Suprapubic skin (tissue), 4 donors: Measurements from ENCODE around the gene DHX35.

Experiments used
- EP300 ChIP-seq: sonication (generic); formaldehyde crosslinking; IDR thresholded peaks from one replicate; pipeline ENCODE4 v1.6.1; 2017; ENCODE audit warnings: antibody characterized with exemption
- POLR2A ChIP-seq, 2 donors: fragments of 450-650 bp; IDR thresholded peaks; one replicate each; pipeline ENCODE4 v1.6.1; 2017; ENCODE audit warnings: antibody characterized with exemption in 2 of 2, mild to moderate bottlenecking in 2 of 2, moderate library complexity in 2 of 2
- POLR2AphosphoS5 ChIP-seq, 3 donors: sonication (generic); formaldehyde crosslinking; IDR thresholded peaks; one replicate each; pipeline ENCODE4 v1.6.1; 2017; ENCODE audit warnings: antibody characterized with exemption in 3 of 3
- TF ChIP-seq, protein P1 (sequence below), 2 donors: fragments of 200-600 bp in 1 of 2; fragments of 450-650 bp in 1 of 2; sonication (generic) in 1 of 2; IDR thresholded peaks; one replicate each; pipeline ENCODE4 v1.5.1; 2016 to 2019; ENCODE audit warnings: antibody characterized with exemption in 2 of 2, mild to moderate bottlenecking in 1 of 2, moderate library complexity in 1 of 2

DNA sequence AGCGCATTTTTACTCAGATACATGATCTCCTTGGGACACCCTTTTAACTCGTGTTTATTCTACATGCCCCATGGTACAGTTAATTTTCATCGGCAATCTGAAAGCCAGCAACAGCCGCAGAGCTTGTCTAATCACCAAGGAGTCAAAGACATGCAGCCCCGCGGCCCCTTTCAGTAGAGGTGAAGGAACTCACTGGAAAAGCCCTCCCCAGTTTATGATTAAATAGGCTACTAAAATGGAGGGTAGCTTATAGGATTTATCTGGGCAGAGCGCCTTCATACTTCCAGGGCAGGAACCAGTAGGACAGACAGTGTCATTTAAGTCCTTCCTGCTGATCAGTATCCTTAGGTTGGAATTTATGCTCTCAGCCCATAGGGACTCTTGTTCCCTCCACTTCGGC lies 83.5 kb downstream of the DHX35 start:
- TF ChIP-seq EP300 (no peak), POLR2A (IDR thresholded peaks at IDR 0.05) (no peak), POLR2AphosphoS5 (IDR thresholded peaks at IDR 0.05) (no peak)
- TF ChIP-seq, protein P1, sequence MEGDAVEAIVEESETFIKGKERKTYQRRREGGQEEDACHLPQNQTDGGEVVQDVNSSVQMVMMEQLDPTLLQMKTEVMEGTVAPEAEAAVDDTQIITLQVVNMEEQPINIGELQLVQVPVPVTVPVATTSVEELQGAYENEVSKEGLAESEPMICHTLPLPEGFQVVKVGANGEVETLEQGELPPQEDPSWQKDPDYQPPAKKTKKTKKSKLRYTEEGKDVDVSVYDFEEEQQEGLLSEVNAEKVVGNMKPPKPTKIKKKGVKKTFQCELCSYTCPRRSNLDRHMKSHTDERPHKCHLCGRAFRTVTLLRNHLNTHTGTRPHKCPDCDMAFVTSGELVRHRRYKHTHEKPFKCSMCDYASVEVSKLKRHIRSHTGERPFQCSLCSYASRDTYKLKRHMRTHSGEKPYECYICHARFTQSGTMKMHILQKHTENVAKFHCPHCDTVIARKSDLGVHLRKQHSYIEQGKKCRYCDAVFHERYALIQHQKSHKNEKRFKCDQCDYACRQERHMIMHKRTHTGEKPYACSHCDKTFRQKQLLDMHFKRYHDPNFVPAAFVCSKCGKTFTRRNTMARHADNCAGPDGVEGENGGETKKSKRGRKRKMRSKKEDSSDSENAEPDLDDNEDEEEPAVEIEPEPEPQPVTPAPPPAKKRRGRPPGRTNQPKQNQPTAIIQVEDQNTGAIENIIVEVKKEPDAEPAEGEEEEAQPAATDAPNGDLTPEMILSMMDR (IDR thresholded peaks at IDR 0.05): no peak
